Measurements from ENCODE around the gene KRTCAP2. TPM values are rescaled to one million over a fixed set of nuclear protein-coding genes. Genes with fewer than 3 reads are reported as not detected.

KRTCAP2 gene
- total RNA-seq, 1 experiment from 2014 or later, result 236 TPM

GRCh38 chr1:155130272-155131006 is 42.7 kb downstream of the KRTCAP2 start:
- H3K4me1 Mint-ChIP-seq (ENCODE audit: low read depth, unreplicated experiment), result peaks cover 83% of the 10 kb centered on the region
- intact Hi-C loops (cut with micrococcal nuclease; ENCODE audit: unreplicated experiment), result no loop called here
- no peaks in the 10 kb centered on the region for H3K9me3 Mint-ChIP-seq (ENCODE audit: low read depth, unreplicated experiment)
- DNase-seq, result no peak
- CTCF ChIA-PET, result interaction anchor here (0.6 to 2.5 kb wide), 9 partner anchors 9 to 709 kb away, joined by 3 to 13 read pairs (median 4); partner anchors contain the start of genes DAP3, DPM3, KRTCAP2 and YY1AP1
- no peak for TF ChIP-seq CTCF (IDR thresholded peaks at IDR 0.05; ENCODE audit: unreplicated experiment)
- H3K4me3 Mint-ChIP-seq (ENCODE audit: low read depth, unreplicated experiment), result peak overlapping the region; percentile 91
- H3K27ac Mint-ChIP-seq (ENCODE audit: unreplicated experiment), result peak overlapping the region; percentile 69
- BruUV-seq (replicated peaks), result no TSS peak
- H3K27me3 Mint-ChIP-seq (ENCODE audit: unreplicated experiment), result no peaks in the 10 kb centered on the region
- H3K36me3 Mint-ChIP-seq (ENCODE audit: insufficient read depth, unreplicated experiment), result peaks cover 95% of the 10 kb centered on the region

- TF ChIP-seq CTCF (IDR thresholded peaks at IDR 0.05; ENCODE audit: unreplicated experiment), result no peak
- no peaks in the 10 kb centered on the region for H3K9me3 Mint-ChIP-seq (ENCODE audit: low read depth, unreplicated experiment)
- intact Hi-C loops (cut with micrococcal nuclease; ENCODE audit: unreplicated experiment), result loop anchor here (5.0 kb wide), 2 partner anchors 37 to 38 kb away; no protein-coding TSS in a partner anchor
- peak overlapping the region; percentile 91 for H3K4me3 Mint-ChIP-seq (ENCODE audit: low read depth, unreplicated experiment)
- BruUV-seq (replicated peaks), result no TSS peak
- CTCF ChIA-PET, result interaction anchor here (0.6 to 2.5 kb wide), 5 partner anchors 11 to 136 kb away, joined by 3 to 13 read pairs (median 8); partner anchors contain the start of genes DPM3, KRTCAP2 and LENEP
- DNase-seq, result peak; percentile 36
- H3K4me1 Mint-ChIP-seq (ENCODE audit: low read depth, unreplicated experiment), result peaks cover 80% of the 10 kb centered on the region
- H3K36me3 Mint-ChIP-seq (ENCODE audit: insufficient read depth, unreplicated experiment), result peaks cover 87% of the 10 kb centered on the region
- no peaks in the 10 kb centered on the region for H3K27me3 Mint-ChIP-seq (ENCODE audit: unreplicated experiment)
- peak overlapping the region; percentile 69 for H3K27ac Mint-ChIP-seq (ENCODE audit: unreplicated experiment)
These were observed 44.2 kb downstream of the KRTCAP2 start for GRCh38 chr1:155128755-155129473.

DNA sequence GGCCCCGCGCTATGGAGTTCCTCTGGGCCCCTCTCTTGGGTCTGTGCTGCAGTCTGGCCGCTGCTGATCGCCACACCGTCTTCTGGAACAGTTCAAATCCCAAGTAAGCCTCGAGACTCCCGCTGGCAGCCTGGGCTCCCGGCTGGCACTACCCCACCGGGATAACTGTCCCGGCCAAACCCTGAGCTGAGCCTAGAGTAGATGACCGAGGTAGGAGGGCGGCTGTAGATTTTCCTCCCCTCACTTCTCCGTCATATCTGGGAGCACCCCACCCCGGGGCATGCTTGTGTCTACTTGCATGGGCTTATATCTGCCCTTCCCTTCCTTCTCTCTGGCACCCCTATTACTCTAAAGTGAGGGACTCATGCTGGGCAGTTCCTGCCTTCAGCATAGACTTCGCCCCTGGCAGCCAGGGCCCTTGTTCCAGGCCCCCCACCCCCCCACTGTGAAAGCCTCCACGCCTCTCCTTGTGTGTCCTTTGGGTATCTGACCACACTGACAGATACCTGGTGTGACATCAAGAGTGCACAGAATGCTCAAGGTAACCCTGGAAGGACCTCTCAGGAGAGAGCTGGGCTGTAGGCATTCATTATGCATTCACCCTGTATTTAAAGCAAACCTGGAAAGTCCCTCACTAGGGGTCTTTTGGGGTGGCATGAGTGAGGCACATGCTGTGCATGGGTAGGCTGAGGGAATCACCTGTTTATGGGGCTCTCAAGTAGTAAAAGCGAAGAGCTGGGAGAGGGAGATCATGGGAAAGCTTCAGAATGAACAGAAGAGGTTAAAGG is 44.9 kb downstream of the KRTCAP2 start:
- Mint-ChIP-seq H3K36me3 (ENCODE audit: insufficient read depth, unreplicated experiment) (peaks cover 79% of the 10 kb centered on the region), H3K9me3 (ENCODE audit: low read depth, unreplicated experiment) (no peaks in the 10 kb centered on the region), H3K27ac (ENCODE audit: unreplicated experiment) (peak overlapping the region; percentile 69), H3K4me1 (ENCODE audit: low read depth, unreplicated experiment) (peaks cover 76% of the 10 kb centered on the region), H3K4me3 (ENCODE audit: low read depth, unreplicated experiment) (peak overlapping the region; percentile 91), H3K27me3 (ENCODE audit: unreplicated experiment) (no peaks in the 10 kb centered on the region)
- CTCF ChIA-PET, result interaction anchor here (1.6 to 2.5 kb wide), 3 partner anchors 37 to 45 kb away, joined by 5 to 13 read pairs (median 8); partner anchors contain the start of gene KRTCAP2
- no peak for TF ChIP-seq CTCF (IDR thresholded peaks at IDR 0.05; ENCODE audit: unreplicated experiment)
- BruUV-seq (replicated peaks), result TSS peak; percentile 73
- no peak for DNase-seq
- intact Hi-C loops (cut with micrococcal nuclease; ENCODE audit: unreplicated experiment), result loop anchor here (5.0 kb wide), 2 partner anchors 36 to 39 kb away; no protein-coding TSS in a partner anchor

Data from Calu3 (cell line).